Body of pancreas (tissue), 4 donors: ENCODE data around the gene MANBA. TPM values are rescaled to one million over a fixed set of nuclear protein-coding genes. Genes with fewer than 3 reads are reported as not detected.
"Not testable (repeated sequence)": the region's sequence is repeated elsewhere in the genome, so short reads cannot be mapped to it uniquely, and the experiment has no call there.

Experiments
- ATAC-seq: fragments of 150-250 bp; one replicate; pipeline ENCODE4 v1.9.1; 2016
- DNase-seq, 4 donors: peaks; one replicate each; pipeline ENCODE4 v3.0.0-alpha.2; 2019
- H3K27ac ChIP-seq, 4 donors: fragments of 200-600 bp; sonication (generic); 1 replicate in 3 of 4; 2 replicates in 1 of 4; pipeline versions ENCODE4 v1.5.1 to v1.6.1; 2016 to 2019; ENCODE audit warnings: mild to moderate bottlenecking in 1 of 4, mixed read lengths in 1 of 4, moderate library complexity in 1 of 4
- H3K27me3 ChIP-seq, 2 donors: fragments of 200-600 bp; sonication (generic); one replicate each; pipeline ENCODE4 v1.6.0; 2016; ENCODE audit warnings: mild to moderate bottlenecking in 1 of 2
- H3K36me3 ChIP-seq, 2 donors: fragments of 200-600 bp; sonication (generic); replicated peaks in 1 of 2; 2 replicates each; pipeline ENCODE4 v1.5.1; 2016; ENCODE audit warnings: low read depth in 2 of 2; ENCODE audit not compliant: insufficient read depth in 1 of 2
- H3K4me1 ChIP-seq: fragments of 200-600 bp; sonication (generic); one replicate; pipeline ENCODE4 v1.6.0; 2016
- H3K4me3 ChIP-seq, 2 donors: fragments of 200-600 bp; sonication (generic); 1 replicate in 1 of 2; 2 replicates in 1 of 2; pipeline ENCODE4 v1.5.1; 2016 to 2019
- H3K9me3 ChIP-seq, 3 donors: fragments of 200-600 bp; sonication (generic); 1 replicate in 2 of 3; 2 replicates in 1 of 3; pipeline ENCODE4 v1.5.1; 2016
- CTCF ChIP-seq, 7 experiments: fragments of 450-650 bp in 4 of 7; fragments of 200-600 bp in 3 of 7; sonication (generic) in 3 of 7; IDR thresholded peaks; one replicate each; pipeline ENCODE4 v1.5.1; 2016 to 2019; ENCODE audit warnings: antibody characterized with exemption in 7 of 7
- POLR2A ChIP-seq, 3 donors: fragments of 450-650 bp; IDR thresholded peaks; one replicate each; pipeline ENCODE4 v1.6.1; 2016; ENCODE audit warnings: antibody characterized with exemption in 3 of 3, mild to moderate bottlenecking in 2 of 3
- WGBS, 2 donors: methylation state at CpG; one replicate each; pipeline ENCODE4 v1.1.5; 2017; 5-methylcytosine and 5-hydroxymethylcytosine counted together
- intact Hi-C: fragments of 100-400 bp; cut with DNase I; formaldehyde crosslinking; loops from one replicate; pipeline ENCODE4 v1.15.1; 2023
- total RNA-seq, 2 donors: library from RNA; depleted of rRNA; stranded (reverse); fragments of >200 nt; gene quantifications; one replicate each; pipeline ENCODE4 v1.1.0, GENCODE V29; 2016

Gene MANBA
- total RNA-seq, 2 donors from 2014 or later, result 26.5 to 57.0 TPM

- H3K9me3 ChIP-seq, result no peaks in the 10 kb centered on the region
- no peaks in the 10 kb centered on the region for H3K27me3 ChIP-seq
- peaks cover 0 to 6% of the 10 kb centered on the region in 2 donors for H3K36me3 ChIP-seq
- WGBS, 2 donors, result 18 to 22% methylated on average over 8 of the region's 8 CpGs
- intact Hi-C loops, result no loop called here
- H3K4me1 ChIP-seq, result peaks cover 37% of the 10 kb centered on the region
- no peak overlapping the region for H3K4me3 ChIP-seq
- peak overlapping the region; percentile 82 to 94 (median 87) for H3K27ac ChIP-seq
- DNase-seq (peak; percentile 71 to 86 (median 78)), ATAC-seq (peak; percentile 96)
- peak in 2 of 3 donors; percentile 56 to 79 for TF ChIP-seq POLR2A (IDR thresholded peaks at IDR 0.05)
- peak; percentile 26 to 87 (median 80) for TF ChIP-seq CTCF (IDR thresholded peaks at IDR 0.05)
These were observed 139.9 kb downstream of the MANBA start for GRCh38 chr4:102620697-102621497.

GRCh38 chr4:102619776-102620631, 140.8 kb downstream of the MANBA start:
- intact Hi-C loops, result loop anchor here (10.0 kb wide), 1 partner anchor 475 kb away; the partner anchor contains the start of gene BDH2
- not testable (repeated sequence) for H3K36me3 ChIP-seq, ATAC-seq, H3K4me3 ChIP-seq, H3K9me3 ChIP-seq, H3K27me3 ChIP-seq
- DNase-seq, result peak; percentile 29 to 67 (median 46)
- Histone ChIP-seq H3K4me1 (peaks cover 37% of the 10 kb centered on the region), H3K27ac (peak overlapping the region; percentile 82 to 94 (median 87))
- WGBS, 2 donors, result 38 to 42% methylated on average over 4 of the region's 4 CpGs

DNA sequence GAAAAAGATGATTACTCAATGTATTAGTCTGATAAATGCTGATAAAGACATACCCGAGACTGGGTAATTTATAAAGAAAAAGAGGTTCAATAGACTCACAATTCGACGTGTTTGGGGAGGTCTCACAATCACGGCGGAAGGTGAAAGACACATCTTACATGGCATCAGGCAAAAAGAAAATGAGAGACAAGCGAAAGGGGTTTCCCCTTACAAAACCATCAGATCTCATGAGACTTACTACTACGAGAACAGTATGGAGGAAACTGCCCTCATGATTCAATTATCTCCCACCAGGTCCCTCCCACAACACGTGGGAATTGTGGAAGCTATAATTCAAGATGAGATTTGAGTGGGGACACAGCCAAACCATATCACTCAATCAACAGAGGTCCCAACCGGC, 141.7 kb downstream of the MANBA start:
- H3K36me3 ChIP-seq, H3K27me3 ChIP-seq, ATAC-seq, DNase-seq, H3K4me3 ChIP-seq, H3K9me3 ChIP-seq: not testable (repeated sequence)
- H3K27ac ChIP-seq, result peak overlapping the region in 3 of 4 donors; percentile 82 to 94 (median 91)
- intact Hi-C loops, result loop anchor here (10.0 kb wide), 1 partner anchor 476 kb away; the partner anchor contains the start of gene BDH2
- H3K4me1 ChIP-seq, result peaks cover 37% of the 10 kb centered on the region
- 45% methylated on average over 9 of the region's 9 CpGs for WGBS, 2 donors

DNA sequence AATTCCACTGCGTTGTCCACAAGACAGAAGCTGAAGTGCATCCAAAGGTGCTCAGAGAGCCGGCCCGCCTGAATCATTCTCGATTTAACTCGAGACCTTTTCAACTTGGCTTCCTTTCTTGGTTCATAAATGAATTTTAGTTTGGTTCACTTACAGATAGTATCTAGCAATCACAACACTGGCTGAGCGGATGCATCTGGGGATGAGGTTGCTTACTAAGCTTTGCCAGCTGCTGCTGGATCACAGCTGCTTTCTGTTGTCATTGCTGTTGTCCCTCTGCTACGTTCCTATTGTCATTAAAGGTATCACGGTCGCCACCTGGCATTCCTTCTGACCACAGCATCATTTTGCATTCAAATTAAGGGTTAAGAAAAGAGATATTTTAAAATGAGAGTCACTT, 144.1 kb downstream of the MANBA start:
- WGBS, 2 donors, result 87 to 90% methylated on average over 9 of the region's 9 CpGs
- Histone ChIP-seq H3K4me3 (no peak overlapping the region), H3K27ac (no peak overlapping the region), H3K27me3 (no peaks in the 10 kb centered on the region), H3K9me3 (no peaks in the 10 kb centered on the region), H3K4me1 (peaks cover 26% of the 10 kb centered on the region), H3K36me3 (peaks cover 0 to 28% of the 10 kb centered on the region in 2 donors)
- intact Hi-C loops, result loop anchor here (10.0 kb wide), 1 partner anchor 478 kb away; the partner anchor contains the start of gene BDH2
- ATAC-seq (no peak), DNase-seq (no peak)
- TF ChIP-seq CTCF (IDR thresholded peaks at IDR 0.05) (no peak), POLR2A (IDR thresholded peaks at IDR 0.05) (no peak)

DNA sequence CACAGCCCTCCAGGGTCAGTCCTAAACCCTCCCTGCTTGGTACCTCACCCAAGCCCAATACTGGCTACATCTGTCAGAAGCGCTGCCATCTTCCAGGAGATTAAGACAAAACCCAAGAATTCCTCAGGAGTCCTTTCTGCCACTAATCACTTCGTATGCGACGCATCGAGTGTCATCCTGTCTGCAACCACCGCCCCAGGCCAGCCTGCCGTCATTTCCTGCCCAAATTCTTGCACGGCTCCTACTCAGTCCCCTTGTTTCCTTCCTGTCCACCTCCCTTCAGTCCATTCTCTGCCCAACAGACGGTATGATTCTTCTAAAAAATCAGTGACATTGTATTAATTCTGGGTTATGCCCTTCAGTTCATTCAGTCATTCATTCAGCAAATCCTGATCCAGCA, 146.0 kb downstream of the MANBA start:
- DNase-seq (no peak), ATAC-seq (no peak)
- H3K4me3 ChIP-seq, result no peak overlapping the region
- peaks cover 0 to 32% of the 10 kb centered on the region in 2 donors for H3K36me3 ChIP-seq
- no peaks in the 10 kb centered on the region for H3K9me3 ChIP-seq
- H3K4me1 ChIP-seq, result peaks cover 9% of the 10 kb centered on the region
- H3K27me3 ChIP-seq, result no peaks in the 10 kb centered on the region
- intact Hi-C loops, result loop anchor here (5.0 to 10.0 kb wide), 2 partner anchors 392 to 480 kb away; partner anchors contain the start of gene BDH2
- TF ChIP-seq CTCF (IDR thresholded peaks at IDR 0.05) (no peak), POLR2A (IDR thresholded peaks at IDR 0.05) (no peak)
- no peak overlapping the region for H3K27ac ChIP-seq
- 84 to 90% methylated on average over 9 of the region's 9 CpGs for WGBS, 2 donors
